Sigmoid colon (tissue), 4 donors: ENCODE data around the gene VWA5B1.

ENCODE experiments used
- EP300 ChIP-seq, 4 donors: sonication (generic); formaldehyde crosslinking; IDR thresholded peaks; one replicate each; pipeline ENCODE4 v1.6.1; 2017; ENCODE audit warnings: antibody characterized with exemption in 4 of 4
- POLR2A ChIP-seq, 2 donors: fragments of 450-650 bp; IDR thresholded peaks; one replicate each; pipeline ENCODE4 v1.6.1; 2016; ENCODE audit warnings: antibody characterized with exemption in 2 of 2, mild to moderate bottlenecking in 2 of 2, moderate library complexity in 2 of 2
- POLR2AphosphoS5 ChIP-seq, 4 donors: sonication (generic); formaldehyde crosslinking; IDR thresholded peaks; one replicate each; pipeline ENCODE4 v1.6.1; 2017; ENCODE audit warnings: antibody characterized with exemption in 4 of 4
- TF ChIP-seq, protein P1 (sequence below), 4 experiments: fragments of 450-650 bp in 3 of 4; fragments of 200-600 bp in 1 of 4; IDR thresholded peaks; one replicate each; pipeline ENCODE4 v1.5.1; 2016 to 2019; ENCODE audit warnings: antibody characterized with exemption in 4 of 4, mild to moderate bottlenecking in 3 of 4, moderate library complexity in 2 of 4

DNA sequence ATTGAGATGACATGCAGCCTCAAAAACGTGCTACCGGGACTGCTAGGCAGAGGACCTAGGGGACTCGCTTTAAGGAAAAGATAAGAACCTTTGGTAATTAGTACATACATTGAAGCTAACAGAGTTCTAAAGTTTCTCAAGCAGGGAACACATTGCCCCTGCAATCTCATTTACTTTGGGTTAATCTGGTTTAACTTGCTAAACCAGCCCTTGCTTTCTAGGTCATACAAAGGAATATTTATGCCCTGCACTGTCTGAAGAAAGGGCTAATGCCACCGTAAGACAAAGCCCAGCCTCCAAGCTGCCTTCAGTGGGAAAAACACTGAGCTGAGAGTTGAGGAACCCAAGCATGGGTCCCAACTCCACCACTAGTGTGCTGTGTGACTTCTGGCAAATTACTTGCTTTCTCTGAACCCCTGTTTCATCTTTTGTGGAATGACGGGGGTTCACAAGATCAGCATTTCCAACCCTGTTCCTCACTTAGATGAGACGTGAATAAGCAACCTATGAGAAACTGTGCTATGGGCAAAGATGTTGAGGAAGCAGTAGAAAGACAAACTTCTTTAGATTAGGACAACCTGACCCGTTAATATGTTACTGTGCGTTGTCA is 66.3 kb downstream of the VWA5B1 start:
- TF ChIP-seq, protein P1, sequence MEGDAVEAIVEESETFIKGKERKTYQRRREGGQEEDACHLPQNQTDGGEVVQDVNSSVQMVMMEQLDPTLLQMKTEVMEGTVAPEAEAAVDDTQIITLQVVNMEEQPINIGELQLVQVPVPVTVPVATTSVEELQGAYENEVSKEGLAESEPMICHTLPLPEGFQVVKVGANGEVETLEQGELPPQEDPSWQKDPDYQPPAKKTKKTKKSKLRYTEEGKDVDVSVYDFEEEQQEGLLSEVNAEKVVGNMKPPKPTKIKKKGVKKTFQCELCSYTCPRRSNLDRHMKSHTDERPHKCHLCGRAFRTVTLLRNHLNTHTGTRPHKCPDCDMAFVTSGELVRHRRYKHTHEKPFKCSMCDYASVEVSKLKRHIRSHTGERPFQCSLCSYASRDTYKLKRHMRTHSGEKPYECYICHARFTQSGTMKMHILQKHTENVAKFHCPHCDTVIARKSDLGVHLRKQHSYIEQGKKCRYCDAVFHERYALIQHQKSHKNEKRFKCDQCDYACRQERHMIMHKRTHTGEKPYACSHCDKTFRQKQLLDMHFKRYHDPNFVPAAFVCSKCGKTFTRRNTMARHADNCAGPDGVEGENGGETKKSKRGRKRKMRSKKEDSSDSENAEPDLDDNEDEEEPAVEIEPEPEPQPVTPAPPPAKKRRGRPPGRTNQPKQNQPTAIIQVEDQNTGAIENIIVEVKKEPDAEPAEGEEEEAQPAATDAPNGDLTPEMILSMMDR (IDR thresholded peaks at IDR 0.05): no peak
- TF ChIP-seq POLR2A (IDR thresholded peaks at IDR 0.05) (no peak), EP300 (IDR thresholded peaks at IDR 0.05) (no peak), POLR2AphosphoS5 (IDR thresholded peaks at IDR 0.05) (no peak)
